ENCODE data around the gene FCHSD2.
"Not testable (repeated sequence)": the region's sequence is repeated elsewhere in the genome, so short reads cannot be mapped to it uniquely, and the experiment has no call there.

The FCHSD2 gene

GRCh38 chr11:72828692-72829101, 313.4 kb downstream of the FCHSD2 start:
- no peak for DNase-seq (ENCODE audit: extremely low spot score)
- POLR2A ChIA-PET = no interaction called here

GRCh38 chr11:72828081-72828567, 314.0 kb downstream of the FCHSD2 start:
- DNase-seq (ENCODE audit: extremely low spot score) = no peak
- POLR2A ChIA-PET = interaction anchor here (0.8 kb wide), 1 partner anchor 13 kb away, joined by 3 read pairs; no protein-coding TSS in a partner anchor
- no peak for TF ChIP-seq CTCF (IDR thresholded peaks at IDR 0.05; ENCODE audit: control extremely low read depth, extremely low read depth, low read depth, missing control alignments)
- CTCF ChIA-PET = interaction anchor here (0.9 to 9.5 kb wide), 12 partner anchors 15 to 415 kb away, joined by 3 to 204 read pairs (median 6); partner anchors contain the start of gene STARD10

More at GRCh38 chr11:72828692-72829101, 313.4 kb downstream of the FCHSD2 start:
- no peak for TF ChIP-seq CTCF (IDR thresholded peaks at IDR 0.05; ENCODE audit: control extremely low read depth, extremely low read depth, low read depth, missing control alignments)
- CTCF ChIA-PET = interaction anchor here (0.9 to 9.5 kb wide), 9 partner anchors 16 to 415 kb away, joined by 3 to 204 read pairs (median 5); no protein-coding TSS in a partner anchor

GRCh38 chr11:72827656-72828055, 314.5 kb downstream of the FCHSD2 start:
- POLR2A ChIA-PET = interaction anchor here (0.8 kb wide), 1 partner anchor 12 kb away, joined by 3 read pairs; no protein-coding TSS in a partner anchor

GRCh38 chr11:72826942-72827480, 315.1 kb downstream of the FCHSD2 start:
- no peak for TF ChIP-seq CTCF (IDR thresholded peaks at IDR 0.05; ENCODE audit: control extremely low read depth, extremely low read depth, low read depth, missing control alignments)
- ChIA-PET POLR2A (no interaction called here), CTCF (interaction anchor here (1.2 to 9.5 kb wide), 6 partner anchors 14 to 416 kb away, joined by 4 to 204 read pairs (median 6); partner anchors contain the start of gene STARD10)
- no peak for DNase-seq (ENCODE audit: extremely low spot score)

More at GRCh38 chr11:72827656-72828055, 314.5 kb downstream of the FCHSD2 start:
- DNase-seq (ENCODE audit: extremely low spot score) = not testable (repeated sequence)
- CTCF ChIA-PET = interaction anchor here (1.1 to 9.5 kb wide), 10 partner anchors 15 to 416 kb away, joined by 3 to 204 read pairs (median 6); partner anchors contain the start of gene STARD10

- no peak for TF ChIP-seq CTCF (IDR thresholded peaks at IDR 0.05; ENCODE audit: control extremely low read depth, extremely low read depth, low read depth, missing control alignments)
- ChIA-PET POLR2A (interaction anchor here (0.6 to 1.2 kb wide), 2 partner anchors 11 to 213 kb away, joined by 3 to 4 read pairs; no protein-coding TSS in a partner anchor), CTCF (interaction anchor here (0.9 to 9.5 kb wide), 5 partner anchors 13 to 352 kb away, joined by 3 to 204 read pairs (median 4); partner anchors contain the start of gene STARD10)
- DNase-seq (ENCODE audit: extremely low spot score) = no peak
Observed at GRCh38 chr11:72826191-72826941, 315.8 kb downstream of the FCHSD2 start.

GRCh38 chr11:72825661-72826060, 316.5 kb downstream of the FCHSD2 start:
- DNase-seq (ENCODE audit: extremely low spot score) = no peak
- ChIA-PET POLR2A (interaction anchor here (0.6 to 1.2 kb wide), 2 partner anchors 10 to 214 kb away, joined by 3 to 4 read pairs; no protein-coding TSS in a partner anchor), CTCF (interaction anchor here (0.9 to 1.5 kb wide), 4 partner anchors 13 to 353 kb away, joined by 3 to 5 read pairs (median 4); partner anchors contain the start of gene STARD10)
- TF ChIP-seq CTCF (IDR thresholded peaks at IDR 0.05; ENCODE audit: control extremely low read depth, extremely low read depth, low read depth, missing control alignments) = no peak

All from GM10248 (cell line).